HG02840 (cell line): ENCODE results near the gene TBXAS1.

ENCODE experiments used
- ATAC-seq: cut with Tn5 transposase; IDR thresholded peaks from one replicate; pipeline ENCODE4 v1.9.1; 2021; ENCODE audit warnings: mild to moderate bottlenecking, moderate library complexity, moderate number of reproducible peaks; ENCODE audit not compliant: unreplicated experiment, low FRiP score

TBXAS1 gene

DNA sequence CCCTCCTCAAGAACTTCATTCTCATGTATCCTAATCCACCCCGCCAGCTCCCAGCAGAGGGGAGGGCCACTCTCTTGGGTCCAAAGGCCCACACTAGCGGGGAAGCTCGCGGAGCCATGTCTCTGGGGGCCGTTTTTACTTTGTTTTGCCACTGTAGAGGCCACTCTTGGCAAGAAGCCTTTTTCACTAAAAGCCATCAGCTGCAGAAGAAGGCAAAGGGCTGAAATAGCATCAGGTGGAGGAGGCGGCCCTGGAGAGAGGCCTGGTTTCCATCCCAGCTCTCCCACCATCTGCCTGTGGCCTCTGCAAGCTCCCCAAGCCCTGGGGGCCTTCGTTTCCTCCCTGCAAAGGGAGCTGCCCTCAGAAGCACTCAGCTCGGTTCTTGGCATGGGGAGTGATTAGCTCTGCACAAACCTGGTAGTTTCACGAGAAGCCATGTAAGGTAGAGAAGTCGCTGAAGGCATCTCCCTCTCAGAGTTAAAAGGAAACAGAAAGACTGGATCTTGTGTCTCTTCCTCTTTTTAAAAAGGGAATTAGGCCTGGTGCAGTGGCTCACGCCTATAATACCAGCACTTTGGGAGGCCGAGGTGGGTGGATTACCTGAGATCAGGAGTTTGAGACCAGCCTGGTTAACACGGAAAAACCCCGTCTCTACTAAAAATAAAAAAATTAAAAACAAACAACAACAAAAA is 163.4 kb downstream of the TBXAS1 start:
- ATAC-seq: no peak

DNA sequence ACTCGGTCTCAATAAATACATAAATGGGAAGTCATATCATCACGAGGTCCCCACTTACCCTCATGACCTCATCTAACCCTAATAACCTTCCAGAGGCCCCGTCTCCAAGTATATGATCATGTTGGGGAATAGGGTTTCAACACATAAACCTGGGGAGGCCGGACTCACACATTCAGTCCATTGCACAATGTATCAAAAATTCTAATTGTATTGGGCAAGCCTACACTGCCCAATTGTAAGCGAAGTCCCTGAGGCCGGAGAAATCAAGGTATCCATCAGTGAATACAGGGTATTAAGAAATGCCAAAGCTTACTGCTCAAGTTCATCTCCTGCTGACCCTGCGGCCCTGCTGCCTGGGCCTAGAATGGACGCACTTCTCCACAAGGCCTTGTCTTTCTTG is 164.1 kb downstream of the TBXAS1 start:
- ATAC-seq: no peak

DNA sequence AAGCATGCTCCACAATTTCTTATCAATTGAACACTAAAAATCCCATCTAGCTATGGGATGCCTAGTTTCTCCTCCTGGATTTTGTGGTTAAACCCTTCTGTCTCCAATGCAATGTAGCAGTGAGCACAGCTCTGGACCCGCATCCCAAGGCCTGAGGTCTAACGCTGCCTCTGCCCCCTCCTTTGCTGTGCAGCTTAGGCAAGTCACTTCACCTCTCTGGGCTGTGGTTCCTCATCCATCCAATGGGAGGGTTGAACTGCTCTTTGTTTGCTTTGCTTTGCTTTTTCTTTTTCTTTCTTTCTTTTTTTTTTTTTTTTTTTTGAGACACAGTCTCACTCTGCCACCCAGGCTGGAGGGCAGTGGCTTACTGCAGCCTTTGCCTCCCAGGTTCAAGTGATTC is 164.5 kb downstream of the TBXAS1 start:
- no peak for ATAC-seq

DNA sequence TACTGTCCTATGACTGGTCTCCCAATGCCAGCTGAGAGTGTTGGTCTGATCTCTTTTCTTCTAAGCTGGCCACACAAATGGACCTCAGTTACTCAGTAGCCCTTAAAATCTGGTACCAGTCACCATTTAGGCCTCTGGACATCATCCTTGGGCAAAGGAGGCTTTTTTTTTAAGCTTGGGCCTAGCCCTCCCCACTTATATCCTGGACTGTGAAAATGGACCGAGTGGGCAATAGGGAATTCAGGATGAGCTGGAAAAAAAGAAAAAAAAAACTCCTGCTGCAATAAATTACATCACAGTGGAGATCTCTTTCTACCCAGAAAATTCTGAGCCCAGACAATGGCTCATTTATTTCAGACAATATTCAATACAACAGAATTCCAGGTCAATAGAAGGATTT is 165.3 kb downstream of the TBXAS1 start:
- no peak for ATAC-seq

DNA sequence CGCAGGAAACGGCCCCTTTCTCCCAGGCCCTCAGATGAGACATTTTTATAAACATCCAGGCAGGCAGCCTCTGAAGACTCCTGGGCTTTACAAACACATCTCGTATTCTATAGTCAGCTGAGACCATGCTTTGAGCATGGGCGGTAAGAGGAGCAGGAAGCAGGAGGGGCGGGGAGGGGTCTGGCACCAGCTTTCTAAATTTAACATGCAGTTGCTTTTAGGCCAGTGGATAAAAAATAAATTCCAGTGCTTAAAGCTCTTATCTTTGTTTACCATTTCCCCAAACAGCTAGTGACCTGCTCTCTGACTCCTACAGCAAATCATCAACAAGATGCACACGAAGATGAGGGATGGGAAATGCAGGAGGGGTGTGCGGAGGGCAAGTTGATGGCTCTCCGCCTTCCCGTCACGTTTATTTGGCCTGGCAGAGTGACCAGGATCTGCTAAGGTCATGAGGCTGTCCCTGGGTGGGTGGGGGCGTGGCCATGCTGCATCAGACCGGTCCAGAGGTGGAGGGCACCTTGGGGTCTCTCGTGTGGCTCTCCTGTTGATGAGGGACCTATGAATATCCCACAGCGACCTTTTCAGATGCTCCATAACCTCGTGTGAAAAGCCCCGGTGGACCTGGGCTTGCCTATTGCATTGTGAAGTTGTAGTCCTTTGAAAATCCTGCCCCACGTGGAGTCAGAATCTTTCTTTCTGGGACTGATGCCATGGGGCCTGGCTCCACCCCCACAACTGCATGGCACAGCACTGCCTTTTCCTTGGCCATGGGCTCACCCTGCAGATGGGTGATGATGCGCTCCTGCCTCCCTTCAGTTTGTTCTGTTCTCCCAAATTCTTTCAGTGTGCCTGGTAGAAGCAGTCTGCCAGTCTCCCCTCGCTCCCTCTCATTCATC is 166.2 kb downstream of the TBXAS1 start:
- no peak for ATAC-seq

DNA sequence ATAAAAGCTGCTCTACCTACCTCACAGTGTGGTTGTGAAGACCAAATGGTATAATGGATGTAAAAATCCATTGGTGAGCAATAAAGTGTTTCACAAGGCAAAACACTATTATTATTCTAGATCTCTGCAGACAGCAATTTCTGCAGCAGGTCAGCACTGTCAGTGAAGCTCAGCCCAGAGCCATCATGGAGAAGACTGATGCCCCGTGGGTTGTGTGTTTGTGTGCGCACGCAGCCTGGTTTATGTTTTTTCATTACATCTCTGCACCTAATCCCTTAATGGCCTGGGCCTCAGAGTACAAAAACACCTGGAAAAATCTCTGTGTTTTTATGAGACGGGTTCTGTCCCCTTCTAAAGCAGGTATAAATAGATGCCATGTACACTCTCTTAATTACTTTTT is 169.5 kb downstream of the TBXAS1 start:
- ATAC-seq: no peak

DNA sequence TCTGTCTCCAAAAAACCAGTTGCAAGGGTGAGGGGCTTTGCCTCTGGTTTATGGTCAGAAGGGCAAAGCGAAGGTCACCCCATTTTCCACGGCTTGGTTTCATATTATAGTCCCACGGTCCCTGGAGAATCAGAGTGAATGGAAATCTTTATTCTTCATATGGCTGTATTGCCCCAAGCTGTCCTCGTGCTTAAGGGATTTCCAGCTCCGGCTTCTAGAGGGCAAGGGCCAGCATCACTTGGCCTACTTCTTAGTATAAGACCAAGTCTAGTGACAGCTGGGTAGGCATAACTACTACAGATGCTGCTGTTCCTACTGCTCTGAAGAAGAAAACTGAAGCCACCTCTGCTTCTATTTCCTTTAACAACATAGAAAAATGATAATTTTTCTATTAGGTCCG is 170.5 kb downstream of the TBXAS1 start:
- no peak for ATAC-seq

DNA sequence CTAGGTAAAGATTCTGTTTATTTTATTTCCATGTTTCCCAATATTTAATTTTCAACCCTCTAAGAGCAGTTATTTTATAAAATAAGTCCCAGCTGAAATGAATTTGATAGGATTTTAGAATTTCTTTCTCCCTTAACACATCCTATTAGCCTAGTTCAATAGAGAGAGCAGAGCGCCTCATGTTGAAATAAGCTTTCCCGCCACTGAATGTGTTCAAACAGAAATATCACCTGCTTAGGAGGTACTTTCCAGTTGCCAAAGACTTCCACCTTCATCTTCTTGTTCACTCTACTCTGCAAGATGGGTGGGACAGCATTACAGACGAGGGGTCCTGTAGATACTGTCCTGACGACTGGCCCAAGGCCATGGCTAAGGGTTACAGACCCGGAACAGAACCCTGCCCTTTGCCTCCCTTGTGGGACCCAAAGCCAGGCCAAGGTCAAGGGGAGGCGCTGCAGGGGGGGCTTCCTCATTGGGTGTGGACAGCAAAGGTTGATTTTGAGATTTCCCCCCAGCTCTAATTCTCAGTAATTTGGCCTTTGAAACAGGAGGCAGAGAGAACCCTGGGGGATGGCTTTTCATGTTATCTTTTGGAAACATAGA is 171.7 kb downstream of the TBXAS1 start:
- ATAC-seq: no peak

DNA sequence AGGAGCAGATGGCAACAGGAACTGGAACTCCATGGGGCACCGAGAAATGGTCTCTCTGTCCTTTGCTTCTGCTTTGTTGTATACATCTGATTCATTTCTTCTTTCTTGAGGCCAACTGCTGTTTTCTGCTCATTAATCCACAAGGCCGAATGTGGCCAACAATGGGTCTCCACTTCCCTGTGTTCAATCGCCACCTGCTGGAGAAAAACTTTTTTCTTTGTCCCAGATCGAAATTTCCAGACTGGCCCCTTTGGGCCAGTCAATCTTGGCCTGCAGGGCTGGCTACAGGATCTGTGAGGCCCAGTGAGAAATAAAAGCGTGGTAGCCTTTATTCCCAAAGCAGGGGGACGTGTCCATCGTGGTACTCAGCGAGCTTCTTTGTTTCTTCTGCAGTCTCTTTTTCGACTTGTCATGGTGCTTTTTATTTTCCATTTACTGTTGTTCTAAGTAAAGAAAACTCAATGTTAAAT is 174.9 kb downstream of the TBXAS1 start:
- ATAC-seq: no peak

DNA sequence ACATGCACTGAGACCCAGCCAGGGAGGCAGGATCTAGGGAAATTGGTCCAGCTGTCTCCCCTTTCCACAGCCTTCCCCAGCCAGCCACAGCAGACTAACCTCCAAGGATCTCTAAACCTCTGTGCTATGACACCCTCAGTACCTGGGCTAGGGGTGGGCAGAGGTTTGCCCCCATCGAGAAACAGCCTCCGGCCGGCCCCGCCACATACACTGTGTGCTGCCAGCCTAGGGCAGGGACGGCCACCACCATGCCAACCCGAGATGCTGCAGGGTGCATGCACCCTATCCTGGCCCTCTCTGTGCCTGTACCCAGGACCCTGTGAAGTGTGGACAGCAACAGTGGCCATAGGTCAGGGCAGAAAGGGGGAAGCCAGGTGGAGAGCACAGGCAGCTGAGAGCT is 175.6 kb downstream of the TBXAS1 start:
- ATAC-seq: no peak

DNA sequence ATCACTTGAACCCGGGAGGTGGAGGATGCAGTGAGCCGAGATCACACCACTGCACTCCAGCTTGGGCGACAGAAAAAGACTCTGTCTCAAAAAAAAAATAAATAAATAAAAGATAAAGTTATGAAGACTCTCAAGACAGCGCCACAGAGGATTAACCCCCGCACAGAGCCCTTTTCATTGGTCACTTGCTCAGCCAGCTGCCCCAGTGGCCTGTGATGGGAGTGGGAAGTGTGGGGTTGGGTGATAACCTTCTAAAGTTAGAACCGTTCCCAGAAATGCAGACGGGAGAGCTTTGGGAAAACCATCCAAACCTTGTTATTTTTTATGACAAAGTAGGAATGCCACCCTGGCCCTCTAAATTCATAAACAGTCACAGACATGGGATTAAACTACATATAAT is 176.3 kb downstream of the TBXAS1 start:
- no peak for ATAC-seq

DNA sequence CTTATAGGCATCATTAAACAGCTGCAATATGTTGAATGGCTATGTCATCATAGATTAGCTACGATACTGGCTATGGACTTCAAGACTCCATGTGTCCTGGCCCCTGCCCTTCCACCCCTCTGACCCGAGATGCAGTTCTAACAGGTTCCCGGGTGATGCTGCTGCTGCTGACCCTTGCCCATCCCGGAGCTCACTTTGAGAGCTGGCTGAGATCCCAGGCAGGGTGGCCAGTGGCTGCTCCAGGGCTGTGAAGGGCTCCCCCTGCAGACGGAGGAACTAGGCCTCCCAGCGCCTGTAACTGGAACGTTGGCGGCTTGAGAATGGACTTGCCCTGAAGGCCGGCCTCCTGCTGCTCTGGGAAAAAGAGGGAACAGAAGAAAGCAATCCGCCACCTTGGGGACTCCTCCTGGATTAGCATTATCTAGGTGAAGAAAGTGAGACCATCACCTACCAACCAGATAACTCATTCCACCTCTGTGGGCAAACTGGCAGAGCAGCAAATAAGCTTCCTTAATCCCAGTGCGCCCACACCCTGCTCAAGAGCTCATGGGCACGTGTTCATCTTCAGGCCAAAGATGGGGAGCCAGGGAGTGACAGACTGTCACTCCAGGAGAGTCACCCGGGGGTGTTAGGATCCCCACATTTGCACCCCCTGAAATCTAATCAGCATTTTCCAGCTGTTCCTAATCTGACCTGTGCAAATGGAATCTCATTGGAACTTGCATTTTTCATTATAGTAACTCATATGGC is 176.9 kb downstream of the TBXAS1 start:
- no peak for ATAC-seq

DNA sequence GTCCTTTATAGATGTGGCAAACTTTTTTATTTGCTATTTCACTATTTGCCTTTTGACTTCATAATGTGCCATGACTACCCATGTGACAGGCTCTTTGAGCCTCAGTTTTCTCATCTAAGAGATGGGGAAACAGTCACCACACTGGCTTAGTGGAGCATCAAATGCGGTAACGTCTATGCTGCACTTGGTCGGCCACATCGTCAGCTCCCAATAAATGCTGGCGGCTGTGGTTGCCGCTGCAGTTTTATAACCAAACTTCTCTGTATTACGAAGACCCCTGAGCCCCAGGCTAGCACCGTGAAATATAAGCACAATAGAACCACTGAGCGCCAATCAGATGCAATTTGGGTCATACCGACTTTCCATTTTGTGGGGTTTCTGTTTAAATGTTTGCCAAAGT is 177.5 kb downstream of the TBXAS1 start:
- no peak for ATAC-seq

DNA sequence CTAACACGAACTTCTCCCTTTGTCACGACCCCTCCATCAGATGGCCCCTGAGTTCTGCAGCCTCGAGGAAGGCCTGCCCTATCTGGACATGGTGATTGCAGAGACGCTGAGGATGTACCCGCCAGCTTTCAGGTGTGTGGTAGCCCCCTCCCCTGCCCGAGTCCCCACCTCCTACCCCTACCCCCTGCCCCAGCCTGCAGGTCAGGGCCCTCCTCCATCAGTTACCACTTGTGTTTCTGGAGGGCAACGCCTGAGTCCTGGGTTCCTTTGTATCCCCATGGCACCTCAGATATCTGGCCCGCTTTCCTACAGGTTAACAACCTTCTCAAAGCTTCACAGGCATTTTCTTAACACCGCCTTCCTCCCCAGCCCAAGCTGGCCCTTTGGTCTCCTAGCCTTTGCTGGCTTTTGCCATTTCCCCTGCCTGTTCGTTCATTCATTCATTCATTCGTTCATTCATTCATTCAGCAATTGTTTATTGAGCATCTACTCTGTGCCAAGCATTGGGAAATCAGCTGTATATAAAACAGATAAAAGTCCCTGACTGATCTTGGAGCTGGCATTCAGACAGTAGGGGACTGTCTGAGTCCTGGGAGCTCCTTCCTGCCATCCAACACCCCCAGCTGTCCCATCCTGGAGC is 178.1 kb downstream of the TBXAS1 start:
- ATAC-seq: no peak

DNA sequence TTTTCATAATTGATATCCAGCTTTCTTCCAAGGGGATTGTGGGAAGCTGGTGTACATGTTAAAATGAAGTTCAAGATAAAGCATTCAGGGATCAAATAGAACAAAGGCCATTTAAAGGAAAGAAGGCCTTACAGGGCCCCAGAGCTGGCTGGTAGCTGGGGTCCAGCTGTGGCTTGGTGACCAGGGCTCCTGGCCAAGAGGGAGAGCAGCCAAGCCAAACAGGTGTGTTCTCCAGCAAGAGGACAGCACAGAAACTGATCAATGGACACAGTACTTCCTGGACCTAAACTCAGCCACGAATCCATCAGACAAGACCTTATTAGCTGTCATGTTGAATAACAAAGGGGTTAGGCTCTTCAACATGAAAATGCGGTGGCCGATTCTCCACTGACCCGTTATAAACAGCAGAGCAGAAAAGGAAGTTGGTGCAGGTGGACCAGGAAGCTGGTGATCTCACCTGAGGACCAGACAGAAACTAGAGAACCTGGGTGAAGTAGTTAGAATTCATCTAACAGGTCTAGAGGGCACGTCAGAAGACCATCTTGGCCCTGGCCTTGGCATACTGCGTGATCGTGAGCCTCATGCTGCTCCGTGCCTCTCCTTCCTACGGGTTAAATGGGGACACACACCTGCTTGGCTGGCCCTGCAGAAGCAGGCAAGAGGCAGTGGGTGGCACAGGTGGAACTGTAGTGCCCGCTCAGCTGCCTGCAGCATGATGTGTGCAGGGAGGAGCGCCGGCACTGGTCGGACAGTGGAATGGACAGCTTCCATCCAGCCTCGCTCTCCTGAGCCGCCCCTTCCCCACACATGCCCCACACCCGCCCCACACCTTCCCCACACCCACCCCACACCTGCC is 179.9 kb downstream of the TBXAS1 start:
- no peak for ATAC-seq

DNA sequence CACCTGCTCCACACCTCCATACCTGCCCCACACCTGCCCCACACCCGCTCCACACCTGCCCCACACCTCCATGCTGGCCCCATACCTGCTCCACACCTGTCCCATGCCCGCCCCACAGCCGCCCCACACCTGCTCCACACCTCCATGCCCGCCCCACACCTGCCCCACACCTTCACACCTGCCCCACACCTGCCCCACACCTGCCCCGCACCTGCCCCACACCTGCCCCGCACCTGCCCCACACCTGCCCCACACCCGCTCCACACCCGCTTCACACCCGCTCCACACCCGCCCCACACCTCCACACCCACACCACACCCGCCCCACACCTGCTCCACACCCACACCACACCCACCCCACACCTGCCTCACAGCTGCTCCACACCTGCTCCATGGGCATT is 180.7 kb downstream of the TBXAS1 start:
- ATAC-seq: no peak

DNA sequence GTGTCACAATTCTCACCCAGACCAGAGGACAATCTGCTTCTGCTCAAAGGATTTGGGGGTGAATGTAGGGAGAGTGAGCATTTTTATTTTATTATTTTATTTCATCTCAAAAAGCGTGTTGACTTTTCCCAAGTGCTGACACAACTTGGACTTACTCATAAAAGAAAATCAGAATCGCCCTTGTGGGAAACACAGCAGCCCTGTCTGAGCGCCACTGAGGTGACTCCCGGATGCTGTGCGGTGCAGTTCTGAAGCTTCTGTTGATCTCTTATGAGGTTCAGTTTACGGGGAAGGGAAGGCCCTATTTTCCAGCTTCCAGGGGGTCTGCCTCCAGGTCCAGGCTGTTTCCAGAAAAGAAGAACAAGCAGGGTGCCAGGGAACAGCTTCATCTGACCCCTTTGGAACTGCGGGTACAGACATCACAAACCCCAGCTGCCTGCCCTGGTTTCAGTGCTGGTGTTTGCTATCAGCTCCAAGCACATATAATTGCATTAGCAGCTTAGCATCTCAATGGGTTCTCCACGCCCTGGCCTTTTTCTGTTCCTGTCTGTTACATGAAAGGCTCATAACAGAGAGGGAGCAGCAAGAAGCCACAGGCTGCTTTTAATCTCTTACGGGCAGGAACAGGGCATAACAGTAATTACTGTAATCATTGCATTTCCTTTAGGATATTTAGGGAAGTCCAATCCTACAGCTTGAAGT is 181.3 kb downstream of the TBXAS1 start:
- no peak for ATAC-seq

DNA sequence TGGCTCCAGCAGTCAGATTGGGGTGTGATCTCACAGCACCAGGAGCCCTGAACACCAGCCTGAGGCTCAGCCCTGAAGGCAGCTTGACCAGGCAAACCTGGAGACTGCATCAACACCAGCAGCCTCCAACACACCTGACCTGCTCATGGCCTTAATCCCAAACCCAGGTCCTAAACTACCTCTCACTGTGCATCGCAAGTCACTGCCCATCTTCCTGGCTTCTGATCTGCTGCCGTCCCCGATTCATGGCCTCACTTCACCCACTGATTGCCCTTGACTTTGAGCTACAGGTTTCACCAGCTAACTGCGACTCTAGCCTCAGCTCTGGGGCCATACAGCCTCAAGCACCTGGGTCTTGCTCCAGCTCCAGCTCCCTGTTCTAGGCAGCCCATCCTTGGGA is 184.6 kb downstream of the TBXAS1 start:
- ATAC-seq: no peak

DNA sequence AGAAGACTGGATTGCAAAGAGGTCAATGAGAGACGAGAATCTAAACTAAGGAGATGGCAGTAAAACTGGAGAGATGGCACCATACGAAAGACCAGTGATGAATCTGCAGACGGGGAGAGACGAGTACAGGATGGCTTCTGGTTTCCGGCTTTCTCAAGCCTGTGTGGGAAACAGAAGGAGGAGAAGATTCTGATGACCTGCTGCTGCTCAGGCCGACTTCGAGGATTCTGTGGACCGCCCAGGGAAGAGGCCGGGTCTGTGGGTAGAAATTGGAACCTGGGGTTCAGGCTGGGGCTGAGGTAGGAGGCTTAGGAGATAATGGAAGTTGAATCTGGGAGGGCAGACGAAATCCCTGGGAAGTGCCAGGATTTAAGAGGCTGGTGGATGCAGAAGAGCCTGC is 185.1 kb downstream of the TBXAS1 start:
- ATAC-seq: no peak
